Stimulated activated CD4-positive, alpha-beta T cell treated with anti-CD3 and anti-CD28 coated beads, Interleukin-1b, Interleukin-23, amount 100 ng/mL, for 24 hours (primary cell): ENCODE results near the gene TRIM52.
A peak's percentile ranks its signal among the peaks of the same experiment; 100 is the strongest.
"Not testable (repeated sequence)": the region's sequence is repeated elsewhere in the genome, so short reads cannot be mapped to it uniquely, and the experiment has no call there.

Experiments
- DNase-seq, 4 experiments: peaks; one replicate each; pipeline ENCODE4 v3.0.0-alpha.2; 2020; ENCODE audit warnings: low read depth in 4 of 4, low spot score in 1 of 4

The TRIM52 gene

DNA sequence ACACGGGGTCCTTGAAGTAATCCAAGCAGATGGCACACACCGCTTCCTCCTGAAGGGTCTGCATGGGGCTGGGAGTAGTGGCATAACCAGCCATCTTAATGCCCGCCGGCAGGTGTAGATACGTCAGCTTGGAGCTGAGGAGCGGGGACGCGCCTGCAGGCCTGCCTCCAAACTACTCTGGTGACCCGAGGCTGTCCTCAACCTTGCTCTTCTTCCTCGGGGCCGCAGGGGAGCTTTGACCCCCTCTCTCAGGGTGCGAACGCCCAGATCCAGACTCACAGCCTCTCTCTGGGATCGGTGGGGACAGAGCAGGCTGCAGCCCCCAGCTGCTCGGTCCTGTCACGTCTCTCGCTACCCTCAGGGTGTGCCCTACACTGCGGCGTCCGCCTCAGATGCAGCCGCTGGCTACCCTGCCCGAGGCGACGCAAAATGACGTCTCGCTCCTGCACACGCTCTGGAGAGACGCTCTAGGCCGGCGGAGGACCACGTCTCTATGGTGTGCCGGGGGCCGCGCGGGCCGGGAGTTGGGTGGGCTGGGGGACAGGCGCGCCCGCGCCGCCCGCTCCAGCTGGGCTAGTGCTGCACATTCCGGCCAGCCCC lies at the start of gene TRIM52:
TSS of gene TRIM52 (minus strand) at position 424 of the 600 bp plus-strand sequence. CDS start at position 94, 330 bp downstream.
- peak; percentile 74 to 86 (median 81) for DNase-seq

DNA sequence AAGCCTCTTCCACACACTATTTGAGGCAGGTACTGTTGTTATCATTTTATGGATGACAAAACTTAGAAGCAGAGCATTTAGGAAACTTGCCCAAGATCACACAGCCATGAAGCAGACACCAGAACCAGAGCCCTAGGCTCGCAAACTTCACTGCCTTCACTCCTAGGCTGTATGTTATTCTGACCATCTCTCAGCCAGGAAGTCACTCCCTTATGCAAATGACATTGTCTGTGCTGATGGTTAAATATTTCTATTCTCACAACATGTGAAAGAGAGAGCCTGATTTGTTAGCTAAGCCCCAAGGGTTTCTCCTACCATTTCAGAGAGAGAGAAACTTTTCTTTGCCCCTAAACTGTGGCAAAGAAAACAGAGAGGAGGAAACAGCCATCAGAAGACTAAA lies 26.4 kb upstream of the TRIM52 start:
- DNase-seq: not testable (repeated sequence)

DNA sequence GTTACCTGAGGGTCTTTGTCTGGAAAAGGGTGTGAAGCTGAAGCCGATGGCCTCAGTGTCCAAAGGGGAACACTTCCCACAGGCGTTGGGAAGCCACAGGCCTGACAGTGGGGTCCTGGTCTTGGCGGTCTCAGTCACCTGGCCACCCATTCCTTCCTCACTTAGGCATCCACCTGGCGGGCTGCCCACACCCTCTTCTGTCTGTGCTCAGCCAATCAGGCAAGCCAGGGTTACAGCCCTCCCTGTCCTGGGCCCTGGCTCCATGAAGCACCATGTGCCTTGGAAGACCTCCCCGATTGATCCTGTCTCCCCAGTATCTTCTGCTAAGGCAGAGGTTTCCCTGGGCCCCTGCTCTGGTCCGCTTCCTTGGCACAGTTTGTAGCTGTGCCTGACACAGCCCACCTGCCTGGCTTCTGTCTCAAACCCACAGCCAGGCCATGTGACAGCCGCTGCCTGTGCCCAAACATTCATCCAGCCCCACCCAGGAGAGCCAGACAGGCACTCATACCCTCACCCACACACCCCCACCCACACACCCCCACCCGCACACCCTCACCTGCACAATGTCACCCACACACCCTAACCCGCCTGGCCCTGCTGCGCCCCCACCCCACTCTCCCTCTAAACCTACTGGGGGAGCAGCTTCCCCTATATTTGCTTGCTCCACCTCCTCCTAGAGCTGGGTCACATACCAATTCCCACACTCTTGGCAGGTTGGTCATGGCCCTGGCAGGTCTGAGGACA lies 25.2 kb upstream of the TRIM52 start:
- not testable (repeated sequence) for DNase-seq

DNA sequence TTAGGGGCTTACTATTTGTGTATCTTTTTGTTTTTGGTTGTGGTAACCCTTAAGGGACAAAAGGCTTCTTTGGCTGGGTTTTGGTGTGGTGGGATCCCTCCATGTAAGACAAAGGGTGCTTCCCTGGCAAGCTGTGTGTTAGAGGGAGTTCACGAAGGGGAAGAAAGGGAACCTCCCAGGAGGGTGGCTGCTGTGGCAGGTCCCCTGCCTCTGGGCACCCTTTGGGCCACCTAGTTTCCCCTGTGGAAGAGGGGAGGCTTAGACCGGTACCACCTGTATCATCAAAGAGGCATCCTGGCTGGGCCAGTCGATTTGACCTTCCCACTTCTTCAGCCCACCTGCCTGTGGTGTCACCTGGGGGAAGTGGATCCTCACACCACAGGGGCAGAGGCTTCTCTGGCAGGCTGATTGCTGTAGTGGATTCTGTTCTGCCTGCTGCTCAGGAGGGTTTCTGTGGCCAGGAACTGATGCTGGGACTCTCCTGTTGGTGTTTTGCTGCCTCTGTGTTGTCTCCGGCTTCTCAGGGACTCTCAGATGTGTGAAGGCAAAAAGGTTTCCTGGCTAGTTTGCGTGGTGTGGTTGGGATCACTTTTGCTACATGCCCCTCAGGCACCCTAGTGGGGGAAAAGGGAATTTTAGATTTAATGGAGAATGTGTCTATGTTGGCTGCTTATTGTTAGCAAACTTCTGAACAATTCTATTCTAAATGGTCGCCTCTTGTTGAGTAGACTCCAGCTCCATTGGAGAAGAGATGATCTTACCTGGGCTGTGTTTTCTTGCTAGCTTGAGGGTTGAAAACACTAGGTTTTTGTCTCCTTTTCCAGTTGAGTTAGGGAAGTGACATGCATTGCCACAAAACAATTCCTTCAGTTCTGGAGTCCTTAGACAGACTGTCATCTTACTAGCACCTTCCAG lies 23.2 kb upstream of the TRIM52 start:
- not testable (repeated sequence) for DNase-seq

DNA sequence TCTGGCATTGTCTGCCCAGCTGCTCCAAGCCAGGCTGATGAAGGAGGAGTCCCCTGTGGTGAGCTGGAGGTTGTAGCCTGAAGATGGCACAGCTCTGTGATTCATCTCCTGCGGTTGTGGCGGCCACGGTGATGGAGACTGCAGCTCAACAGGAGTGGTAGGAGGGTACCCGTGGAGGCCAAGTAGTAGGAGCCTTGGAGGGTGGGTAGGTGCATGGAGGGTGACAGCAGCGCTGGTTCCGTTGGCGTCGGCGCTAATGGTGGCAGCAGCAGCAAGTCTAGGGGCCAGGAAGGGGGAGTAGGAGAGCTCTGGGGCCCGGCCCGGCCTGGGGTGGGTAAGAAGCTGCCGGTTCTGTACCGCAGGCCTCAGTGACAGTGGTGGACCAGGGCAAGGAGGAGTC lies 22.4 kb upstream of the TRIM52 start:
- no peak for DNase-seq

DNA sequence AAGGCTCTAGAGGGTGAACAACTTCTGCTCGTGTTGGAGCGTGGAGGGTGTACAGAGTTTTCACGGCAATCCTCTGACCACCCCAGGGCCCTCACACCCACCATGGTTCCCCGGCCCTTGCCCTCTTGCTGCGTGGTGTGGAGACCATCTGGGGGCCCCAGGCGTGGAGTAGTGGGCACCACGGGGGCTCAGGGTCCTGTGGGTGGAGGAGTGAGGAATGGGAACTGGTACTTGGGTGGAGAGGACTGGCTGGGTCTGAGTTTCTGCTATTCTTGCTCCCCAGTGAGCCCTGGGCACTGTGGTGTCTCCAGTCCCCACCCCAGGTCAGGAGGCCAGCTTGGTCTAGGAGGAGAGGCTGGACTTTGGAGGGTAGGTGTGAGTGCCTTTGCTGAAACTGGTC lies 21.9 kb upstream of the TRIM52 start:
- DNase-seq: no peak

DNA sequence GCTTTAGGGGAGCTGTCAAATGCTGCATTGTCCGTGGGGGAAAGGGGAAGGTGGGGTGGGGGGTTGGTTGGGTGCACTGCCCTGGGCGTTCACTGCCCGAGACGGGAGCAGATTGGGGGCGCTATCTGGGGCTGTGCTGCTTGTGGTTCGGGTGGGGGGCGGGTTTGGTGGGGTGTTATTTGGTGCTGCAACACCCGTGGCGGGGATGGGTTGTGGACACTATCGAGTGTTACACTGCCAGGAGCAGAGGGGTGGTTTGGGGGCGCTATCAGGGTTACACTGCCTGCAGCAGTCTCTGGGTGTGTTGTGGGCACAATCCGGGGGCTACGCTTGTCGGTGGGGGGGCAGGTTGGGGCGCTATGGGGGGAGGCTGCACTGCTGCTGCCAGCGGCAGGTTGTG lies 21.5 kb upstream of the TRIM52 start:
- not testable (repeated sequence) for DNase-seq

DNA sequence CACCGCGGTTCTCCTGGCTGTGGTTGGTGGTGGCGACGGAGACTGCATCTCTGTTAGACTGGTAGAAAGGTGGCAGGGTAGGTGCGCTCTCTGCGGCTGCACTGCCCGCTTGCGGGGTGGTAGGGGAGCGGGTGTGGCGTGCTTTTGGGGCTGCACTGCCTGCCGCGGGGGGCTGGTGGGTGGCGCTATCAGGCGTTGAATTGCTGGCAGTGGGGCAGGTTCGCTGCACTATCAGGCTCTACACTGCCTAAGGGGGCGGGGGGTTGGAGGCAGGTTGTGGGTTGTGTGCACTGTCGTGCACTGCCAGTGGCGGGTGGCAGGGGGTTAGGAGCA lies 21.0 kb upstream of the TRIM52 start:
- DNase-seq: no peak

DNA sequence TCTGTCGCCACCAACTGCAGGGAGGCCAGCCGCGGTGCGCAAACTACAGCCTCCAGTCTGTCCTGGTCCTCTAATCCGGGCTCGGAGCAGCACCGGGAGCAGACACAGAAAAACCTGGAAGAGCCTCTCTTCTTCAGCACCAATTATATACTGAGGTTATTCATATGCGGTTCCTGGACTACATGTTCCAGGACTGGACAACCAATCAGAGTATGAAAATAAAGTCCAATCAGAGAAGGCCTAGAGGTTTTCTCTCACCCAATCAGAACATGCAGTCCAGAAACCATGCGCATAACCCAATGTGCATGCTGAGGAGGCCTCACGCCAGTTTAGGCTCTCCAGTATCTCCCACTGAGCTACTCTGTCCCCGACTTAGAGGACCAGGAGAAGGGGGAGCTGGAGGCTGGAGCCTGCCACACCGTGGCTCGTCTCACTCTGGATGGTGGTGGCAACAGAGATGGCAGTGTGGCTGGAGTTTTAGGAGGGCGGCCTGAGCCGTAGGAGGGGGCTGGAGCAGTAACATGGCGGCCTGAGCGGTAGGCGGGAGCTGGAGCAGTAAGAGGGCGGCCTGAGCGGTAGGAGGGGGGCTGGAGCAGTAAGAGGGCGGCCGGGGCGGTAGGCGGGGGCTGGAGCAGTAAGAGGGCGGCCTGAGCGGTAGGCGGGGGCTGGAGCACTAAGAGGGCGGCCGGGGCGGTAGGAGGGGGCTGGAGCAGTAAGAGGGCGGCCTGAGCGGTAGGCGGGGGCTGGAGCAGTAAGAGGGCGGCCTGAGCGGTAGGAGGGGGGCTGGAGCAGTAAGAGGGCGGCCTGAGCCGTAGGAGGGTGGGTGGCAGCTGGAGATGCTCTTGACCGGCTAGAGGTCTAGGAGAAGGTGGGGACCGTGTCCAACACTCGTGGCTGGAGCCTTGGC lies 20.4 kb upstream of the TRIM52 start:
- no peak for DNase-seq

DNA sequence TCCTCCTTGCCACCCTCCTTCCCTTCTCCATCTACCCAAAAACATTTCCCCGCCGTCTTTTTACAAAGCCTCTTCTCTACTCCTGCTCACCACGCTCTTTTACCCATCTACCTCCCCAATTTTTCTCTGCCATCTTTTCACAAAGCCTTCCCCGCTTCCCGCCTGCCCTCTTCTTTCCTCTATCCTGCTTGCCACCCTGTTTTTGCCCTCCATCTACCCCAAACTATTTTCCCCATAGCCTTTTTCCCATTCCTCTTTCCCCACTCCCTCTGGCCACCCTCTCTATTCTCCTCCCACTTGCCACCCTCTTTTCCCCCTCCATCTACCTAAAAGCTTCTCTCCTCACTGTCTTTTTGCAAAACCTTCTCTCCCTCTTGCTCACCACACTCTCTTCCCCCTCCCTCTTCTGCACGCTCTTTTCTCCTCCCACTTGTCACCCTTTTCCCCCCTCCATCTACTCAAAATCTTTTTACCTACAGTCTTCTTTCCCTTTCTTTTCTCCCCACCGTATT lies 19.4 kb upstream of the TRIM52 start:
- no peak for DNase-seq

DNA sequence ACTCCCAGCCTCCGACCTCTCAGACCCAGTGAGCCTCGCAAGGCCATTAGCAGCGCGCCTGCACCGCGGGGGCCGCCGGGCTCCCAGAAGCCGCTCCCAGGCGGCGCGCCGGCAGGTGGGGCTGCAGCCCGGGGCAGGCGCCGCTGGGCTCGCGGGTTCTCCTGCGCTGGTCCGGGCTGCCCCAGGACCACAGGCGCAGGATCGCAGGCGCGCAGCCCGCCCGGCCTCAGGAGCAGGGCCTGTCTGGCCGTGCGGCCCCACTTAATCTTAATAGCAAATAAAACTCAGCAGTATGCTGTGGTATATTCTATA lies 12.4 kb upstream of the TRIM52 start:
- not testable (repeated sequence) for DNase-seq

DNA sequence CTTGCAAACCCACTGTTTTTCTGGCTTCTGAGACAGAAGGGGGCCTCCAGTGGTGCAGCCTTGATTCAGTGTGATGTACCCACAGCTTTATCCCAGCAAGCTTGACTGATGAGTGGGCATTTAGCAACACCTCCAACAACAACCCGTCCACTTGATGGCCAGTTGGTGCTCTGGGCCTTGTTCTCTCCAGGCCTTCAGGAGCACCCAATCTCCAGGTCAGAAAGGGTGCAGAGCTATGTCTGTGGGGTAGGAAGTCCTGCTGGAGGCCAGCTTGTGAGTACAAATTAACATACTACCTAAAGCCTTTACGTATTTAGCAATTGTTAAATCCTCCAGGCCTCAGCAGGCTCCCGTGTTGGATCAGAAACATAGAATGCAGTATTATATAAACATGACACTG lies 10.1 kb upstream of the TRIM52 start:
- DNase-seq: no peak

DNA sequence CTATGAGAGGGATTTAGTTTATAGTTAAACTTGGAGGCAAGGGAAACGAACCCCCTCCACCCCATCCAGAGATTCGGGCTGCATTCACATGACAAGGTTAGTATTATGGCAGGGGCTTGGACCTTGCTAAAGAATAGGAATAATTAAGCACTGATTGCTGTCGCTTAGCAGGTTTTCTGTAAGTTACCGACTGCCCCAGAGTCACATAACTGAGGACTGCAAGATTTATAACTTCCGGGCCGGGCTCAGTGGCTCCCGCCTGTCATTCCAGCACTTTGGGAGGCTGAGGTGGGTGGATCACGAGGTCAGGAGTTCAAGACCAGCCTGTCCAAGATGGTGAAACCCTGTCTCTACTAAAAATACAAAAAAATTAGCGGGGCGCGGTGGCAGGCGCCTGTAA lies 7.0 kb upstream of the TRIM52 start:
- not testable (repeated sequence) for DNase-seq

DNA sequence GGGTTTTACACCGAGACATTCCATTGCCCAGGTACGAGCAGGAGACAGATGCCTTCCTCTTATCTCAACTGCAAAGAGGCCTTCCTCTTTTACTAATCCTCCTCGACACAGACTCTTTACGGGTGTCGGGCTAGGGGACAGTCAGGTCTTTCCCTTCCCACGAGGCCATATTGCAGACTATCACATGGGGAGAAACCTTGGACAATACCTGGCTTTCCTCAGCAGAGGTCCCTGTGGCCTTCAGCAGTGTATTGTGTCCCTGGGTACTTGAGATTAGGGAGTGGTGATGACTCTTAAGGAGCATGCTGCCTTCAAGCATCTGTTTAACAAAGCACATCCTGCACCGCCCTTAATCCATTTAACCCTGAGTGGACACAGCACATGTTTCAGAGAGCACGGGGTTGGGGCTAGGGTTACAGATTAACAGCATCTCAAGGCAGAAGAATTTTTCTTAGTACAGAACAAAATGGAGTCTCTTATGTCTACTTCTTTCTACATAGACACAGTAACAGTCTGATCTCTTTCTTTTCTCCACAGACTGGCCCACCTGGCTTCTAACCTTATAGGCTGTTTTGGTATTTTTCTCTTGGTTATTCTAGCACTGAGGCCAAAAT lies 6.5 kb upstream of the TRIM52 start:
- DNase-seq: not testable (repeated sequence)

DNA sequence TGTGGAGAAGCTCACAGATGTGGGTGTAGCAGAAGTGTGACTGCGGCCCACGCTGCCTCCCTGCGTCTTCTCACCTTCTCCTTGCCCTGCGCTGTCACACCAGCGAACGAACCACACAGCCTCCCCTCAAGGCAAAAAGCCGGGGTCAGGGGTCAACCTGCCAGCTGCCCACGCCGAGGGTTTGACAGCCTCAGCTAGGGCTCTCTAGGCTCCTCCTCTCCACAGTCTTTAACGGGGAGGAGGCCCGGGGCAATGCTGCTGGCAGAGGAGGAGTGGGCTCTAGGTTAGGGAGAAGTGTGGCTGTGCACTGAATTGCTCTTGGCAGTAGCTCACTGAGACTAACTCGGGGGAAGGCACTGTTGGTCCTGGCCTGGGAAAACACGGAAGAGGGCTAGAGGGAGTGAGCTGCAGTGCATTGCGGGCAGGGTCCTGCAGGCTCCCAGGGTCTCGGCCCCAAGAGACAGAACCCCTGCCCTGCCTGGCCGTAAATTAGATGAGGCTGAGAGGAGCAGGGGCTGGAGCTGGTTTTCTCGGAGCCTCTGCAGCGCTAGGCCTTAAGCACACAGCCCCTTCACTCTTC lies 4.2 kb upstream of the TRIM52 start:
- DNase-seq: no peak

DNA sequence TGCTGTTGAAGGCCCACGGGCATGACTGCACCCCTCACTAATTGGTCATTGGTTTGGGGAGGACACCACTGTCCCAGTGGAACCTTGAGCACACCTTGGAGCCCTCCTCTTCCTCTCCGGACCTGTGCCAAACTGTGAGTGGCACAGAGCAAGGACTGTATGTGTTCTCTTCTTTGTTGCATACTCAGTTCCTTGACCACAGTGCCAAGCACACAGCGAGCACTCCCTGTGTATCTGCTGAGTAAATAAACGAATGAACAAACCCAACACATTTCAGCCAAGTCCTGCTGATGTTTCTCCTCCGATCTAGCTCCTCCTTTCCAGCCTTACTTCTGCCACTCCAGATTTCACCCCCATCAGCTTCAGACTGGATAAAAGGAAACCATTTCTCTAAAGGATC lies 2.7 kb upstream of the TRIM52 start:
- DNase-seq: no peak

DNA sequence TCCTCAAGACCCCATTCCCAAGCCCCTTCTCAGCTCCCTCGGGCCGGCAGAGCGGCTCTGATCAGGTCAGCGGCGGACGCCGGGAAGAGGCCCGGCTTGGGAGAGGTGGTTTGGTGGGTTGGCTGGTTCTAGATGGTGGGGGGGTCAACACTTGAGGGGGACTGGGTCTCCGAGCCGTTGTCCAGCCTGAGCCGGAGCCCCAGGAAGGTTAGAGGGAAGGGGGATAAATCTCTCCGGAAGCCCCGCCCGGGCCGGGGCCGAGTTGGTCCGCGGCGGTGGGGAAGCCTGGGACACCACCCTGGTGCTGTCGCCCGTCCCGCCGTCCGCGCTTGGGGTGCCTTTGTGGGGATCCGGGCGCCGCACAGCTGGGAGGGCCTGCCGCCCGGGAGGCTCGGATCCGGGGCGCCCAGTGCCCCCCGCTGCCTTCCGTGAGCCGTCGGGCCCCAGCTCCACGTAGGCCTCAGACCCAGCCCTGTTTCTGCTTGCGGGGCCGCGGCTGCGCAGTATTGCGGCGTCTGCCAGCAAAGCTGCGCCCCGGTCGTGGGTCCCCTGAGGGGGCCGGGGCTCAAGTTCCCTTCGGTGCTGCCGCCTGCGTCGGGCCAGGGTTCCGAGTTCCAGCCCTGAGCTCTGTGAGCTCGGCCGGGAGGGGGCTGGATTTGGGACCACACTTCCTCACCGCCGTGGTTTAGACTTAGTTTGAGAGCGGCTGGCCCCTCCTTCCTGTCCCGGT lies 542 bp upstream of the TRIM52 start:
- DNase-seq: peak in 3 of 4 experiments; percentile 40 to 63 (median 51)

DNA sequence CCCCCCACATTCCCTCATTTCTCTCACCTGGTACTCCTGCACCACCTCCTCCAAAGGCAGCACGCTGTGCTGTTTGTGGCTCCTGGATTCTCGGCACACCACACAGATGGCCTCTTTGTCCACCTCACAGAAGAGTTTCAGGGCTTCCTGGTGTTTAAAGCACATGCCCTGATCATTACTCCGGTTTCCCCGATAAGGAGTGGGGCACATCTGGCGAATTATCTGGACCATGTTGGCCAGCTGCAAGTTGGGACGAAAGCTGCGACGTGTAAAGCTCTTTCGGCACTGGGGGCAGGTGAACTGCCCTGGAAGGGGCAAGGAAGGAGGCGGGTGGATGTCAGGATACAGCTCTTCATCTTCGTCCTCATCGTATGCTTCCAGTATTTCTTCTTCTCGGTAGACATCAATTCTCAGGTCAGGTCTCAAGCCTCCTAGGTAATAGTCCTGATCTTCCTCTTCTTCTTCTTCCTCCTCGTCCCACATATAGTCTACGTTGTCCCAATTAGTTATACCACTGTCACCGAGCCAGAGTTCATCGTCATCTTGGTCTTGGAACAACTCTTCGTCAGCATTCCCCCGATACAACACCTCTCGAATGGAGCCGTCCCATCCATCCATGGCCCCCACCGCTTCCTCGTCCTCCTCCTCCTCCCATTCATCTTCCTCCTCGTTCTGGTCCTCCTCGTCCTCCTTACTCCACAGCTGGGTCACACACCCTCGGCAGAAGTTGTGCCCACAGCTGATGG lies 796 bp downstream of the TRIM52 start:
- no peak for DNase-seq

DNA sequence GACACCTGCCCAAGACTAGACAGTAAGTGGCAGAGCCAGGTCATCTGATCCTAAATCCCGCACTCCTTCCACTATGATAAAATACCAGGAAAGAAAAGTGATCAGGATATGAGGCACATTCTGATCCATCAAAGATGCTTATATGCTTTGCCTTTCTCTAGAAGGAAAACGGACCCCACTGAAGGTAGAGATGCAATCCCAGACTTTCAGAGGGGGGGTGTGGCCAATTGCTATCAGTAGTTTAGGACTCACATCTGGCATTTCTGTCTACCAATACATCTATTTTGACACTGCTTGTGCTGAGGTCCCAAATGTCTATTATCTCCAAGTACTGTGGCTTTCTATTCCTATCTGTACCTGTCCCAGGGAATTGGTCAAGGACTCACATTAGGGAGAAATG lies 1.7 kb downstream of the TRIM52 start:
- no peak for DNase-seq
